ENCODE data around the gene SMIM38.

SMIM38 gene

GRCh38 chr11:69180726-69181125 is 25.0 kb downstream of the SMIM38 start:
- no peak for DNase-seq (ENCODE audit: low spot score)

GRCh38 chr11:69183613-69184012 is 27.9 kb downstream of the SMIM38 start:
- no peak for DNase-seq (ENCODE audit: low spot score)

- DNase-seq (ENCODE audit: low spot score): no peak
Measured at GRCh38 chr11:69186316-69187260, 30.9 kb downstream of the SMIM38 start.

- no peak for DNase-seq (ENCODE audit: low spot score)
Measured at GRCh38 chr11:69187540-69188065, 31.9 kb downstream of the SMIM38 start.

- no peak for DNase-seq (ENCODE audit: low spot score)
Measured at GRCh38 chr11:69189059-69189458, 33.3 kb downstream of the SMIM38 start.

GRCh38 chr11:69190796-69191536 is 35.2 kb downstream of the SMIM38 start:
- DNase-seq (ENCODE audit: low spot score): no peak

- no peak for DNase-seq (ENCODE audit: low spot score)
Measured at GRCh38 chr11:69192301-69192721, 36.6 kb downstream of the SMIM38 start.

- DNase-seq (ENCODE audit: low spot score): no peak
Measured at GRCh38 chr11:69193151-69193550, 37.4 kb downstream of the SMIM38 start.

- DNase-seq (ENCODE audit: low spot score): no peak
Measured at GRCh38 chr11:69193629-69194028, 37.9 kb downstream of the SMIM38 start.

GRCh38 chr11:69194396-69194795 is 38.7 kb downstream of the SMIM38 start:
- no peak for DNase-seq (ENCODE audit: low spot score)

- no peak for DNase-seq (ENCODE audit: low spot score)
Measured at GRCh38 chr11:69194956-69195355, 39.2 kb downstream of the SMIM38 start.

GRCh38 chr11:69195824-69196782 is 40.4 kb downstream of the SMIM38 start:
- no peak for DNase-seq (ENCODE audit: low spot score)

GRCh38 chr11:69196783-69197169 is 41.0 kb downstream of the SMIM38 start:
- DNase-seq (ENCODE audit: low spot score): no peak

- DNase-seq (ENCODE audit: low spot score): no peak
Measured at GRCh38 chr11:69198891-69199582, 43.3 kb downstream of the SMIM38 start.

- no peak for DNase-seq (ENCODE audit: low spot score)
Measured at GRCh38 chr11:69199583-69200315, 44.0 kb downstream of the SMIM38 start.

GRCh38 chr11:69200331-69201065 is 44.8 kb downstream of the SMIM38 start:
- no peak for DNase-seq (ENCODE audit: low spot score)

GRCh38 chr11:69201066-69201365 is 45.3 kb downstream of the SMIM38 start:
- DNase-seq (ENCODE audit: low spot score): no peak

- no peak for DNase-seq (ENCODE audit: low spot score)
Measured at GRCh38 chr11:69201764-69202370, 46.1 kb downstream of the SMIM38 start.

- DNase-seq (ENCODE audit: low spot score): no peak
Measured at GRCh38 chr11:69202511-69203221, 46.9 kb downstream of the SMIM38 start.
